Psoas muscle (tissue), 8 donors: Measurements from ENCODE around the gene SMIM23. TPM values are rescaled to one million over a fixed set of nuclear protein-coding genes. Genes with fewer than 3 reads are reported as not detected.

Experiments used
- ATAC-seq, 4 donors: fragments of 200-7000 bp; cut with Tn5 transposase; one replicate each; pipeline ENCODE4 v1.9.1; 2020; ENCODE audit warnings: moderate library complexity in 3 of 4, mild to moderate bottlenecking in 2 of 4
- DNase-seq, 2 donors: peaks; one replicate each; pipeline ENCODE4 v3.0.0-alpha.2; 2020
- H3K27ac ChIP-seq: fragments of 200-600 bp; one replicate; pipeline ENCODE4 v1.8.0; 2022
- H3K27me3 ChIP-seq, 3 donors: fragments of 200-600 bp in 1 of 3; one replicate each; pipeline versions ENCODE4 v1.6.1 to v1.8.0; 2013 to 2022; ENCODE audit warnings: low read length in 2 of 3, mild to moderate bottlenecking in 2 of 3, moderate library complexity in 1 of 3; ENCODE audit not compliant: insufficient read depth in 3 of 3
- H3K36me3 ChIP-seq, 2 donors: fragments of 200-600 bp in 1 of 2; one replicate each; pipeline versions ENCODE4 v1.6.1 to v1.8.0; 2013 to 2022; ENCODE audit warnings: low read depth in 1 of 2, mild to moderate bottlenecking in 1 of 2, moderate library complexity in 1 of 2; ENCODE audit not compliant: insufficient read depth in 1 of 2
- H3K4me1 ChIP-seq: fragments of 200-600 bp; one replicate; pipeline ENCODE4 v1.8.0; 2022
- H3K4me3 ChIP-seq: fragments of 200-600 bp; one replicate; pipeline ENCODE4 v1.8.0; 2022; ENCODE audit warnings: mild to moderate bottlenecking
- H3K9me3 ChIP-seq: fragments of 200-600 bp; one replicate; pipeline ENCODE4 v1.8.0; 2022
- WGBS, 3 donors: extraction: QIAGEN DNeasy Blood & Tissue Kit; methylation state at CpG; one replicate each; pipeline versions ENCODE4 v1.1.6 to v1.1.7; 2013; 5-methylcytosine and 5-hydroxymethylcytosine counted together
- intact Hi-C, 2 donors: fragments of 100-400 bp; cut with DNase I; formaldehyde crosslinking; loops; one replicate each; pipeline versions ENCODE4 v1.11.0 to v1.14.2; 2022
- polyA plus RNA-seq, 3 donors: library from polyadenylated mRNA; stranded (reverse); fragments of 200-250 nt; gene quantifications; one replicate each; pipeline ENCODE4 v1.2.3, GENCODE V29; 2013
- total RNA-seq, 4 donors: library from RNA; stranded (reverse); fragmentation: NEBNext Ultra II Directional in 2 of 4; extraction: Animal tissue kit (Norgen Biotek cat#: 25700) in 2 of 4; gene quantifications; one replicate each; pipeline versions ENCODE4 v1.2.1 to v1.2.4, GENCODE V29; 2021 to 2023
- TF ChIP-seq, protein P1 (sequence below): fragments of 200-600 bp; IDR thresholded peaks from one replicate; pipeline ENCODE4 v1.8.0; 2022; ENCODE audit warnings: antibody characterized with exemption
- donor health status: healthy with polysubstance abuse.
- donor health status: DM: no; HTN: no; CAD: no; lungs with moderate emphysema.
- donor health status: Bipolar disorder and iron deficiency.
- donor health status: healthy.
- donor health status: DM: yes; HTN: yes; CAD: no.
- donor health status: DM: no; HTN: no; CAD: no.
- donor health status: DM: no; HTN: no; CAD: no.
- donor health status: DM: yes; HTN: yes; CAD: no.

Gene SMIM23
- total and polyA plus RNA-seq, 7 donors = not detected

DNA sequence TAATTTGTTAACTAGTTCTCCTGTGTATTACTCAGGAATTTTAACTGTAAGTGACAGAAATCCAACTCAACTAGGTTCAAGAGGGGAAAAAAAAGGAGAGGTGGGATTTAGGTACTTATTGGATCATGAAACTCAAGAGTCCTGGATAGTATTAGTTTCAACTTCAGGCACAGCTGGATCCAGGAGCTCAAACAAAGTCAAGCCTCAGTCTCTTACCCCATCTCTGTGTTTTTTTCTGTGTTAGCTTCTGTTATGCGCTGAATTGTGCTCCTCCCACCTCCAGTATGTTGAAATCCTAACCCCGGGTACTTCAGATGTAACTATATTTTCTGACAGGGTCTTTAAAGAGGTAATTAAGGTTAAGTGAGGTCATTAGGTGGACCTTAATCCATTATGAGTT is 53.5 kb downstream of the SMIM23 start:
- ATAC-seq (no peak), DNase-seq (no peak)
- H3K4me1 ChIP-seq = no peaks in the 10 kb centered on the region
- no peak overlapping the region for H3K4me3 ChIP-seq
- intact Hi-C loops = no loop called here
- no peak overlapping the region for H3K27ac ChIP-seq
- TF ChIP-seq, protein P1, sequence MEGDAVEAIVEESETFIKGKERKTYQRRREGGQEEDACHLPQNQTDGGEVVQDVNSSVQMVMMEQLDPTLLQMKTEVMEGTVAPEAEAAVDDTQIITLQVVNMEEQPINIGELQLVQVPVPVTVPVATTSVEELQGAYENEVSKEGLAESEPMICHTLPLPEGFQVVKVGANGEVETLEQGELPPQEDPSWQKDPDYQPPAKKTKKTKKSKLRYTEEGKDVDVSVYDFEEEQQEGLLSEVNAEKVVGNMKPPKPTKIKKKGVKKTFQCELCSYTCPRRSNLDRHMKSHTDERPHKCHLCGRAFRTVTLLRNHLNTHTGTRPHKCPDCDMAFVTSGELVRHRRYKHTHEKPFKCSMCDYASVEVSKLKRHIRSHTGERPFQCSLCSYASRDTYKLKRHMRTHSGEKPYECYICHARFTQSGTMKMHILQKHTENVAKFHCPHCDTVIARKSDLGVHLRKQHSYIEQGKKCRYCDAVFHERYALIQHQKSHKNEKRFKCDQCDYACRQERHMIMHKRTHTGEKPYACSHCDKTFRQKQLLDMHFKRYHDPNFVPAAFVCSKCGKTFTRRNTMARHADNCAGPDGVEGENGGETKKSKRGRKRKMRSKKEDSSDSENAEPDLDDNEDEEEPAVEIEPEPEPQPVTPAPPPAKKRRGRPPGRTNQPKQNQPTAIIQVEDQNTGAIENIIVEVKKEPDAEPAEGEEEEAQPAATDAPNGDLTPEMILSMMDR = no peak
- no peaks in the 10 kb centered on the region for H3K27me3 ChIP-seq
- H3K9me3 ChIP-seq = no peaks in the 10 kb centered on the region
- WGBS, 3 donors = 71 to 87% (median 80%) methylated on average over 2 of the region's 2 CpGs
- H3K36me3 ChIP-seq = no peaks in the 10 kb centered on the region

DNA sequence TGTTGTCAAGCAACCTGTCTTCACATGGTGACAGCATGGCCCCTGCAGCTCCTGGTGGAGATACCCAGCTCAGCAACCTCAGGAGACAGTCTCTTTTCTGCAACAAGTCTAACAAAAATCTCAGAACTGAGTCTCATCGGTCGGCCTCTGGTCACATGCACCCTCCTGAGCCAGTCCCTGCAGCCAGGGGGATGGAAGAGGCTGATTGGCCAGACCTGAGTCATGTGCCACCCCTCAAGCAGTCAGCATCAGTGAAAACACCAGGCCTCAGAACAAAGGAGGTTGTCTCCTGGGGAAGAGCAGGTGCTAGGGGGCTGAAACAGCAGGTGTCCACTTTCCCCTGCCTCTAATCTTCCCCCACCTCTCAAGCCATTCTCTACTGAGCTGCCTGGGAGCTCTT is 54.4 kb downstream of the SMIM23 start:
- 47 to 48% (median 47%) methylated on average over 2 of the region's 2 CpGs for WGBS, 3 donors
- Histone ChIP-seq H3K4me3 (no peak overlapping the region), H3K9me3 (no peaks in the 10 kb centered on the region), H3K36me3 (no peaks in the 10 kb centered on the region), H3K27ac (no peak overlapping the region), H3K4me1 (no peaks in the 10 kb centered on the region), H3K27me3 (no peaks in the 10 kb centered on the region)
- no peak for DNase-seq
- TF ChIP-seq, protein P1 = no peak
- intact Hi-C loops = loop anchor here in 1 of 2 donors (10.0 kb wide), 1 partner anchor 215 kb away; no protein-coding TSS in a partner anchor
- no peak for ATAC-seq

Other genes with a start within 250 kb of the SMIM23 start
- 10 to 100 TPM; 42.7 to 62.8 (median 55.5) TPM for gene FBXW11, start 220.8 kb downstream of the SMIM23 start, total RNA-seq
- 10 to 100 TPM; 14.7 to 50.1 (median 33.8) TPM for gene FBXW11, start 220.8 kb downstream of the SMIM23 start, polyA plus RNA-seq